HepG2 (cell line): ENCODE data around the gene IKZF3. TPM values are rescaled to one million over a fixed set of nuclear protein-coding genes. Genes with fewer than 3 reads are reported as not detected.

ENCODE experiments used
- ATRX ChIP-seq: sonication (generic); formaldehyde crosslinking; IDR thresholded peaks from 2 replicates; pipeline ENCODE4 v1.4.0; 2020; ENCODE audit warnings: missing genetic modification reagents, borderline replicate concordance
- FOXK2 ChIP-seq: fragments of 450-650 bp; IDR thresholded peaks from 2 replicates; pipeline ENCODE4 v1.6.1; 2016
- GFI1 ChIP-seq: sonication (generic); formaldehyde crosslinking; IDR thresholded peaks from 2 replicates; pipeline ENCODE4 v1.5.0; 2020; ENCODE audit warnings: missing genetic modification reagents, mild to moderate bottlenecking, borderline replicate concordance
- IRF2 ChIP-seq: IDR thresholded peaks from 2 replicates; pipeline ENCODE4 v1.6.1; 2018; ENCODE audit warnings: missing genetic modification reagents, missing compliant biosample characterization
- LCORL ChIP-seq, 2 experiments: fragments of 450-650 bp in 1 of 2; sonication (generic) in 1 of 2; formaldehyde crosslinking in 1 of 2; IDR thresholded peaks; 2 replicates each; pipeline versions ENCODE4 v1.5.0 to v1.6.1; 2017 to 2020; ENCODE audit warnings: antibody characterized with exemption in 1 of 2, missing genetic modification reagents in 1 of 2
- TBX3 ChIP-seq: fragments of 450-650 bp; IDR thresholded peaks from 2 replicates; pipeline ENCODE4 v1.6.1; 2017; ENCODE audit warnings: antibody characterized with exemption, mild to moderate bottlenecking, inconsistent platforms, borderline replicate concordance
- ZEB1 ChIP-seq: IDR thresholded peaks from 2 replicates; pipeline ENCODE4 v1.6.1; 2012; ENCODE audit warnings: mild to moderate bottlenecking, low read depth, inconsistent platforms; ENCODE audit not compliant: insufficient replicate concordance
- ZFP82 ChIP-seq: sonication (generic); formaldehyde crosslinking; IDR thresholded peaks from 2 replicates; pipeline ENCODE4 v1.5.1; 2020; ENCODE audit warnings: mild to moderate bottlenecking, missing genetic modification reagents, borderline replicate concordance
- ZNF235 ChIP-seq: sonication (generic); formaldehyde crosslinking; IDR thresholded peaks from 2 replicates; pipeline ENCODE4 v1.8.1; 2023; ENCODE audit warnings: mild to moderate bottlenecking, missing genetic modification reagents, borderline replicate concordance
- ZNF317 ChIP-seq: sonication (generic); formaldehyde crosslinking; IDR thresholded peaks from 2 replicates; pipeline ENCODE4 v1.5.0; 2020; ENCODE audit warnings: mild to moderate bottlenecking, missing genetic modification reagents
- ZNF552 ChIP-seq: sonication (generic); formaldehyde crosslinking; IDR thresholded peaks from 2 replicates; pipeline ENCODE4 v1.9.0; 2022; ENCODE audit warnings: missing genetic modification reagents, mild to moderate bottlenecking, borderline replicate concordance
- polyA plus RNA-seq, 8 experiments: library from polyadenylated mRNA; depleted of rRNA in 3 of 8; stranded (reverse) in 7 of 8; unstranded in 1 of 8; fragments of >200 nt; fragmentation: Illumina TruSeq in 4 of 8; extraction: Trizol in 4 of 8; gene quantifications; 2 replicates each; pipeline versions ENCODE4 v1.2.1 to v1.2.3, GENCODE V29; 2011 to 2016; ENCODE audit warnings: low read depth in 4 of 8, missing spikeins in 1 of 8, mixed read lengths in 1 of 8; ENCODE audit not compliant: insufficient read depth in 1 of 8
- total RNA-seq, 5 experiments: library from RNA; depleted of rRNA; stranded (reverse); fragments of >200 nt; fragmentation: Illumina TruSeq; extraction: Trizol; gene quantifications; 2 replicates each; pipeline ENCODE4 v1.2.3, GENCODE V29; 2016; ENCODE audit warnings: low read depth in 1 of 5
- TF ChIP-seq, protein P1 (sequence below): sonication (generic); formaldehyde crosslinking; conservative IDR thresholded peaks from 2 replicates; pipeline ENCODE4 v1.4.0; 2020; ENCODE audit warnings: mild to moderate bottlenecking, missing genetic modification reagents, moderate library complexity
- TF ChIP-seq, protein P2 (sequence below): sonication (generic); formaldehyde crosslinking; IDR thresholded peaks from 2 replicates; pipeline ENCODE4 v1.8.0; 2022; ENCODE audit warnings: missing genetic modification reagents, mild to moderate bottlenecking, borderline replicate concordance
- TF ChIP-seq, protein P3 (sequence below): sonication (generic); formaldehyde crosslinking; IDR thresholded peaks from 2 replicates; pipeline ENCODE4 v1.5.0; 2020; ENCODE audit warnings: mild to moderate bottlenecking, missing genetic modification reagents
- TF ChIP-seq, protein P4 (sequence below): sonication (generic); formaldehyde crosslinking; IDR thresholded peaks from 2 replicates; pipeline ENCODE4 v1.5.0; 2020; ENCODE audit warnings: missing genetic modification reagents, mild to moderate bottlenecking, borderline replicate concordance
- TF ChIP-seq, protein P5 (sequence below): sonication (generic); formaldehyde crosslinking; IDR thresholded peaks from 2 replicates; pipeline ENCODE4 v1.9.0; 2021; ENCODE audit warnings: missing genetic modification reagents, mild to moderate bottlenecking, borderline replicate concordance

Gene IKZF3
- total and polyA plus RNA-seq, 2 of the 13 experiments (the other 11 are each of a cell fraction or from before 2014, with no cell fraction given) = not detected

DNA sequence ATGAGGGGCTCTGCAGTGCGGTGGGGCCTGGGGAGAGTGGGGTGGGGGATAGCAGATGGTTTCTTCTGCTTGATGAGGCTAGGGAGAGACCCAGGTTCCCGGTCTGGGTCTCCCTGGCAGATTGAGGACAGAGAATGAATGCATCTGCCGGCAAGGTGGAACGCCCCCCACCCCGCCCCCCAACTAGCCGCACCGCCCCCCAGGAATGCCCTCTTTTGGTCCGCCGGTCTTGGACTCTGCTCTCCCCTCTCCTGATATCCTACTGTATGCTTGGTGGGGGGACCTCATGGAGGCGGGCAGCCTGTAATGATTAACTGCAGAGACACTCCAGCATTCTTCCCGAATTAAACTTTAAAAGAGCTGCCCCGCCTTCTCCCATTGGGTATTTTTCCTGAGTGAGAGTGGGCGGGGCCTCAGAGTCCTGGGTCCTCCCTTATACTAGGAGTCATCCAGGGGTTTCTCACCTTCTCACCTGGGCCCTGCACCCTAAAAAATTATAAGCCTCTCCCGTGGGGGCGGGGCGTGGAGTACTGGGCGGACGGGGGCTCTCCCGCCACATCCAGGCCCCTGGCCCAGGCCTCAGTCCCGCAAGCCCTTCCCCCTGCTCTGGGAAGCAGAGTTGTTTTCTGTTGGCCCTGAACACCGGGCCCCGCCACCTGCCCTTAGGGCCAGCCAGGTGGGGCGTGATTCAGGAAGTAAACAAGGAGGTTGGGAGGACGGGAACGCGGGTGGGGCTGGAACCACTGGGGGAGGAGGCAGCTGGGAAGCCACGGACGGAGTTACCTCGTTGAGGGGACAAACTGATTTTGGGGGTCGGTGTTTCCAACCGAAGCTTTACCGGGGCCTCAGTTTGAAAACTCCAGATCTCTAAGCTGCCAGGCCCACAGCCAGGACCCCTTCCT is 124.9 kb downstream of the IKZF3 start (continued):
- TF ChIP-seq, protein P1, sequence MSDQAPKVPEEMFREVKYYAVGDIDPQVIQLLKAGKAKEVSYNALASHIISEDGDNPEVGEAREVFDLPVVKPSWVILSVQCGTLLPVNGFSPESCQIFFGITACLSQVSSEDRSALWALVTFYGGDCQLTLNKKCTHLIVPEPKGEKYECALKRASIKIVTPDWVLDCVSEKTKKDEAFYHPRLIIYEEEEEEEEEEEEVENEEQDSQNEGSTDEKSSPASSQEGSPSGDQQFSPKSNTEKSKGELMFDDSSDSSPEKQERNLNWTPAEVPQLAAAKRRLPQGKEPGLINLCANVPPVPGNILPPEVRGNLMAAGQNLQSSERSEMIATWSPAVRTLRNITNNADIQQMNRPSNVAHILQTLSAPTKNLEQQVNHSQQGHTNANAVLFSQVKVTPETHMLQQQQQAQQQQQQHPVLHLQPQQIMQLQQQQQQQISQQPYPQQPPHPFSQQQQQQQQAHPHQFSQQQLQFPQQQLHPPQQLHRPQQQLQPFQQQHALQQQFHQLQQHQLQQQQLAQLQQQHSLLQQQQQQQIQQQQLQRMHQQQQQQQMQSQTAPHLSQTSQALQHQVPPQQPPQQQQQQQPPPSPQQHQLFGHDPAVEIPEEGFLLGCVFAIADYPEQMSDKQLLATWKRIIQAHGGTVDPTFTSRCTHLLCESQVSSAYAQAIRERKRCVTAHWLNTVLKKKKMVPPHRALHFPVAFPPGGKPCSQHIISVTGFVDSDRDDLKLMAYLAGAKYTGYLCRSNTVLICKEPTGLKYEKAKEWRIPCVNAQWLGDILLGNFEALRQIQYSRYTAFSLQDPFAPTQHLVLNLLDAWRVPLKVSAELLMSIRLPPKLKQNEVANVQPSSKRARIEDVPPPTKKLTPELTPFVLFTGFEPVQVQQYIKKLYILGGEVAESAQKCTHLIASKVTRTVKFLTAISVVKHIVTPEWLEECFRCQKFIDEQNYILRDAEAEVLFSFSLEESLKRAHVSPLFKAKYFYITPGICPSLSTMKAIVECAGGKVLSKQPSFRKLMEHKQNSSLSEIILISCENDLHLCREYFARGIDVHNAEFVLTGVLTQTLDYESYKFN (CRISPR knock-in tag) = peak; percentile 90
- TF ChIP-seq GFI1 (CRISPR knock-in tag) (peak; percentile 73; the same call in 1 of the 2 replicates), IRF2 (CRISPR knock-in tag) (peak; percentile 72), LCORL (IDR thresholded peaks at IDR 0.05) (no peak), LCORL (CRISPR knock-in tag; IDR thresholded peaks at IDR 0.05) (peak; percentile 98), ZEB1 (peak; percentile 100), TBX3 (peak; percentile 33; the same call in 1 of the 2 replicates), FOXK2 (peak; percentile 82), ZNF317 (CRISPR knock-in tag) (no peak; the same call in 1 of the 2 replicates), ZNF235 (CRISPR knock-in tag) (0 out of 2 replicates have a peak, but pooled peaks have one; percentile 15), ZNF552 (peak; percentile 84; the same call in 1 of the 2 replicates), ATRX (CRISPR knock-in tag) (no peak), ZFP82 (no peak)
- TF ChIP-seq, protein P2, sequence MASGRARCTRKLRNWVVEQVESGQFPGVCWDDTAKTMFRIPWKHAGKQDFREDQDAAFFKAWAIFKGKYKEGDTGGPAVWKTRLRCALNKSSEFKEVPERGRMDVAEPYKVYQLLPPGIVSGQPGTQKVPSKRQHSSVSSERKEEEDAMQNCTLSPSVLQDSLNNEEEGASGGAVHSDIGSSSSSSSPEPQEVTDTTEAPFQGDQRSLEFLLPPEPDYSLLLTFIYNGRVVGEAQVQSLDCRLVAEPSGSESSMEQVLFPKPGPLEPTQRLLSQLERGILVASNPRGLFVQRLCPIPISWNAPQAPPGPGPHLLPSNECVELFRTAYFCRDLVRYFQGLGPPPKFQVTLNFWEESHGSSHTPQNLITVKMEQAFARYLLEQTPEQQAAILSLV (CRISPR knock-in tag) = peak; percentile 83; the same call in 1 of the 2 replicates
- TF ChIP-seq, protein P3, sequence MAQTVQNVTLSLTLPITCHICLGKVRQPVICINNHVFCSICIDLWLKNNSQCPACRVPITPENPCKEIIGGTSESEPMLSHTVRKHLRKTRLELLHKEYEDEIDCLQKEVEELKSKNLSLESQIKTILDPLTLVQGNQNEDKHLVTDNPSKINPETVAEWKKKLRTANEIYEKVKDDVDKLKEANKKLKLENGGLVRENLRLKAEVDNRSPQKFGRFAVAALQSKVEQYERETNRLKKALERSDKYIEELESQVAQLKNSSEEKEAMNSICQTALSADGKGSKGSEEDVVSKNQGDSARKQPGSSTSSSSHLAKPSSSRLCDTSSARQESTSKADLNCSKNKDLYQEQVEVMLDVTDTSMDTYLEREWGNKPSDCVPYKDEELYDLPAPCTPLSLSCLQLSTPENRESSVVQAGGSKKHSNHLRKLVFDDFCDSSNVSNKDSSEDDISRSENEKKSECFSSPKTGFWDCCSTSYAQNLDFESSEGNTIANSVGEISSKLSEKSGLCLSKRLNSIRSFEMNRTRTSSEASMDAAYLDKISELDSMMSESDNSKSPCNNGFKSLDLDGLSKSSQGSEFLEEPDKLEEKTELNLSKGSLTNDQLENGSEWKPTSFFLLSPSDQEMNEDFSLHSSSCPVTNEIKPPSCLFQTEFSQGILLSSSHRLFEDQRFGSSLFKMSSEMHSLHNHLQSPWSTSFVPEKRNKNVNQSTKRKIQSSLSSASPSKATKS = no peak
- TF ChIP-seq, protein P4, sequence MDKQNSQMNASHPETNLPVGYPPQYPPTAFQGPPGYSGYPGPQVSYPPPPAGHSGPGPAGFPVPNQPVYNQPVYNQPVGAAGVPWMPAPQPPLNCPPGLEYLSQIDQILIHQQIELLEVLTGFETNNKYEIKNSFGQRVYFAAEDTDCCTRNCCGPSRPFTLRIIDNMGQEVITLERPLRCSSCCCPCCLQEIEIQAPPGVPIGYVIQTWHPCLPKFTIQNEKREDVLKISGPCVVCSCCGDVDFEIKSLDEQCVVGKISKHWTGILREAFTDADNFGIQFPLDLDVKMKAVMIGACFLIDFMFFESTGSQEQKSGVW (CRISPR knock-in tag) = no peak
- TF ChIP-seq, protein P5, sequence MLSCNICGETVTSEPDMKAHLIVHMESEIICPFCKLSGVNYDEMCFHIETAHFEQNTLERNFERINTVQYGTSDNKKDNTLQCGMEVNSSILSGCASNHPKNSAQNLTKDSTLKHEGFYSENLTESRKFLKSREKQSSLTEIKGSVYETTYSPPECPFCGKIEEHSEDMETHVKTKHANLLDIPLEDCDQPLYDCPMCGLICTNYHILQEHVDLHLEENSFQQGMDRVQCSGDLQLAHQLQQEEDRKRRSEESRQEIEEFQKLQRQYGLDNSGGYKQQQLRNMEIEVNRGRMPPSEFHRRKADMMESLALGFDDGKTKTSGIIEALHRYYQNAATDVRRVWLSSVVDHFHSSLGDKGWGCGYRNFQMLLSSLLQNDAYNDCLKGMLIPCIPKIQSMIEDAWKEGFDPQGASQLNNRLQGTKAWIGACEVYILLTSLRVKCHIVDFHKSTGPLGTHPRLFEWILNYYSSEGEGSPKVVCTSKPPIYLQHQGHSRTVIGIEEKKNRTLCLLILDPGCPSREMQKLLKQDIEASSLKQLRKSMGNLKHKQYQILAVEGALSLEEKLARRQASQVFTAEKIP = no peak
